ENCODE results near the gene TBC1D1.

DNA sequence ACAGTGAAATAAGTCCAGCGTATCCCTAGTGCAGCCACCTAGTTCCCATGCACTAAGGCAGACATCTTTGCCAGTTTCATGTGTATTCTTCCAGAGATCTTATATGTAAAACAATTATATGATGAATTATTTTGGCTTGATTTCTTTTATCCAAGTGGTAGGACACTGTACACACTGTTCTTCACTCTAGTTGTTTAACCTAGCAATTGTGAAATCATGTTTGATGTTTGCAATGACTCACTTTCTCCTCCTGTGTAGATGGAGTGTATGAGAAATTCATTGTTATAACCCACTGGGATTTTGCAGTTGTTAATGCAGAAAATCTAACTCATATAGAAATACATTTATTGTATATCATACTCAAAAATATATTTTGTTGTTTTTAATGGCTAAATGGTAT, 17.5 kb upstream of the TBC1D1 start:
- TF ChIP-seq, protein P1, sequence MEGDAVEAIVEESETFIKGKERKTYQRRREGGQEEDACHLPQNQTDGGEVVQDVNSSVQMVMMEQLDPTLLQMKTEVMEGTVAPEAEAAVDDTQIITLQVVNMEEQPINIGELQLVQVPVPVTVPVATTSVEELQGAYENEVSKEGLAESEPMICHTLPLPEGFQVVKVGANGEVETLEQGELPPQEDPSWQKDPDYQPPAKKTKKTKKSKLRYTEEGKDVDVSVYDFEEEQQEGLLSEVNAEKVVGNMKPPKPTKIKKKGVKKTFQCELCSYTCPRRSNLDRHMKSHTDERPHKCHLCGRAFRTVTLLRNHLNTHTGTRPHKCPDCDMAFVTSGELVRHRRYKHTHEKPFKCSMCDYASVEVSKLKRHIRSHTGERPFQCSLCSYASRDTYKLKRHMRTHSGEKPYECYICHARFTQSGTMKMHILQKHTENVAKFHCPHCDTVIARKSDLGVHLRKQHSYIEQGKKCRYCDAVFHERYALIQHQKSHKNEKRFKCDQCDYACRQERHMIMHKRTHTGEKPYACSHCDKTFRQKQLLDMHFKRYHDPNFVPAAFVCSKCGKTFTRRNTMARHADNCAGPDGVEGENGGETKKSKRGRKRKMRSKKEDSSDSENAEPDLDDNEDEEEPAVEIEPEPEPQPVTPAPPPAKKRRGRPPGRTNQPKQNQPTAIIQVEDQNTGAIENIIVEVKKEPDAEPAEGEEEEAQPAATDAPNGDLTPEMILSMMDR (IDR thresholded peaks at IDR 0.05) = no peak
- TF ChIP-seq POLR2AphosphoS5 (IDR thresholded peaks at IDR 0.05; ENCODE audit: low read depth, low read length) (no peak), TCF7L2 (IDR thresholded peaks at IDR 0.05; ENCODE audit: low read depth, low read length) (no peak), REST (IDR thresholded peaks at IDR 0.05; ENCODE audit: insufficient read depth in 1 of 2, low read depth in 2 of 2, low read length in 1 of 2) (no peak), SIN3A (IDR thresholded peaks at IDR 0.05; ENCODE audit: borderline replicate concordance, insufficient read depth, low read depth, low read length) (no peak)
